Activated CD4-positive, alpha-beta T cell treated with anti-CD3 and anti-CD28 coated beads for 4 hours (primary cell): ENCODE results near the gene COX7C.
"Not testable (repeated sequence)": the region's sequence is repeated elsewhere in the genome, so short reads cannot be mapped to it uniquely, and the experiment has no call there.

Experiments used
- DNase-seq, 2 donors: peaks; one replicate each; pipeline ENCODE4 v3.0.0-alpha.2; 2020

The COX7C gene

GRCh38 chr5:86617756-86618576, at the start of gene COX7C:
TSS of gene COX7C (plus strand) at chr5:86617941. CDS start at chr5:86618056, 115 bp downstream.
- DNase-seq: peak; percentile 89 to 95

GRCh38 chr5:86569522-86570426, 48.0 kb upstream of the COX7C start:
- DNase-seq: not testable (repeated sequence)

GRCh38 chr5:86570427-86571083, 47.2 kb upstream of the COX7C start:
- no peak for DNase-seq

- not testable (repeated sequence) for DNase-seq
These were observed 46.6 kb upstream of the COX7C start for GRCh38 chr5:86571109-86571508.

GRCh38 chr5:86572825-86573517, 44.8 kb upstream of the COX7C start:
- DNase-seq: no peak

GRCh38 chr5:86579502-86579901, 38.2 kb upstream of the COX7C start:
- DNase-seq: no peak

- no peak for DNase-seq
These were observed 21.3 kb upstream of the COX7C start for GRCh38 chr5:86596476-86596875.

- no peak for DNase-seq
These were observed 11.9 kb upstream of the COX7C start for GRCh38 chr5:86605881-86606280.

GRCh38 chr5:86613455-86613854, 4.3 kb upstream of the COX7C start:
- no peak for DNase-seq

- no peak for DNase-seq
These were observed 409 bp upstream of the COX7C start for GRCh38 chr5:86617309-86617755.

- no peak for DNase-seq
These were observed 6.2 kb downstream of the COX7C start for GRCh38 chr5:86623785-86624483.

GRCh38 chr5:86625148-86625547, 7.4 kb downstream of the COX7C start:
- DNase-seq: no peak

- no peak for DNase-seq
These were observed 8.4 kb downstream of the COX7C start for GRCh38 chr5:86626149-86626548.

GRCh38 chr5:86631165-86631564, 13.4 kb downstream of the COX7C start:
- no peak for DNase-seq

GRCh38 chr5:86640998-86641397, 23.3 kb downstream of the COX7C start:
- DNase-seq: no peak

GRCh38 chr5:86644843-86645242, 27.1 kb downstream of the COX7C start:
- no peak for DNase-seq

GRCh38 chr5:86645885-86646284, 28.1 kb downstream of the COX7C start:
- no peak for DNase-seq

GRCh38 chr5:86646671-86647070, 28.9 kb downstream of the COX7C start:
- no peak for DNase-seq

GRCh38 chr5:86649832-86650505, 32.2 kb downstream of the COX7C start:
- no peak for DNase-seq

- DNase-seq: not testable (repeated sequence)
These were observed 43.0 kb downstream of the COX7C start for GRCh38 chr5:86660771-86661170.

GRCh38 chr5:86664173-86664572, 46.4 kb downstream of the COX7C start:
- no peak for DNase-seq
